Stimulated activated CD4-positive, alpha-beta T cell treated with anti-CD3 and anti-CD28 coated beads, Interleukin-2, amount 100 ng/mL, for 48 hours (primary cell): Measurements from ENCODE around the gene ELOVL1.

Source experiments
- DNase-seq, 2 donors: peaks; one replicate each; pipeline ENCODE4 v3.0.0-alpha.2; 2020

Gene ELOVL1

DNA sequence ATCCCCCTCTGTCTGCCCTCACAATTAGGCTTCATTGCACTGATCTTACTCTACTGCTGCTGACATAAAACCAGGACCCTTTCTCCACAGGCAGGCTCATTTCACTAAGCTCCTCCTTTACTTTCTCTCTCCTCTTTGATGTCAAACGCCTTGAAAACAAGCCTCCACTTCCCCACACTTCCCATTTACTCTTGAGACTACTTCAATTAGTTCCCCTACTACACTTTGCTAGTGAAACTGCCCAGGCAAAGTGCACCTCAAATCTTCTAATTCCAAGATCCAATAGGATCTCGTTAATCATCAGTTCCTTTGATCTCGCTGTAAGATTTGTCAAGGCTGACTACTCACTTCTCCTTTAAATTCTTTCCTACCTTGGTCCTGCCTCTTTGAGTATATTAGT is 14.9 kb downstream of the ELOVL1 start:
- no peak for DNase-seq

DNA sequence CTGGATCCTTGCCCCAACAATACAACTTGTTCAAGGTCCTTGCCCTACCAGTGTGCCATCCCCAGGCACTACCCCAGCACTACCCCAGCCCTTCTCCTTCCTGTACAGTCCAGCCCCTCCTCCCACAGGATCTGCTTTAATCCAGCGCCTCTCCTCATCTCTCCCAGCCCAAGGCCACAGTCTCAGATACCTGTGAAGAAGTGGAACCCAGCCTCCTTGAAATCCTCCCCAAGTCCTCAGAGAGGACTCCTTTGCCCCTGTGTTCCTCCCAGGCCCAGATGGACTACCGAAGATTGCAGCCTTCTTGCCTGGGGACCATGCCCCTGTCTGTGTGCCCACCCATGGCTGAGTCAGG is 15.5 kb downstream of the ELOVL1 start:
- no peak for DNase-seq

DNA sequence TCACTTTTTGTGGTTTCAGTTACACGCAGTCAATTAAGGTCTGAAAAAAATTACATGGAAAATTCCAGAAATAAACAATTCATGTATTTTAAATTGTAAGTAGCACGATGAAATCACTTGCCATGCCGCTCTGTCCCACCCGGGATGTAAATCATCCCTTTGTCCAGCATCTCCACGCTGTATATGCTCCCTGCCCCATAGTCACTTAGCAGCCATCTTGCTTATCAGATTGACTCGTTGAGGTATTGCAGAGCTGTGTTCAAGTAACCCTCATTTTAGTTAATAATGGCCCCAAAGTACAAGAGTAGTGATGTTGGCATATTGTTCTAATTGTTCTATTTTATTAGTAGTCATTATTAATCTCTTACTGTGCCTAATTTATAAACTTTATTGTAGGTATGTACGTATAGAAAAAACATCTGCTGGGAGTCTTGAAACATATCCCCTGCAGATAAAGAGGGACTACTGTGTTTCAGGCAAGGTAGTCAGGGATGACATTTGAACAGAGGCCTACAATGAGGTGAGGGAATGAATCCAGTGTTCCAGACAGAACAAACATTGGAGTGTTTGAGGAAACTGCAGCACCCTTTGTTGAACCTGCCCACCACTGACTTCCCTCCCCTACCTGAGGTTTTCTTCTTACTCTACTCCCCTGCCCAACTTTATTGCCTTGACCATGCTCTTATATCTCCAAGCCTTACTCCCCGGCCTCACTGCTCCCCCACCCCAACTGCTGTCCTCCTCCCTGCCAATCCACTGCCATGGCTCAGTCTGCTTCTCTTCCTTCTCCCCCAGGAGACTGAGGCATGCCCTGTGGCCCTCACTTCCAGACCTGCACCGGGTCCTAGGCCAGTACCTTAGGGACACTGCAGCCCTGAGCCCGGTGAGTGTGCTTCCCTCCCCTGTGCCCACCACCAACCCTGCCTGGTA is 16.1 kb downstream of the ELOVL1 start:
- DNase-seq = no peak

DNA sequence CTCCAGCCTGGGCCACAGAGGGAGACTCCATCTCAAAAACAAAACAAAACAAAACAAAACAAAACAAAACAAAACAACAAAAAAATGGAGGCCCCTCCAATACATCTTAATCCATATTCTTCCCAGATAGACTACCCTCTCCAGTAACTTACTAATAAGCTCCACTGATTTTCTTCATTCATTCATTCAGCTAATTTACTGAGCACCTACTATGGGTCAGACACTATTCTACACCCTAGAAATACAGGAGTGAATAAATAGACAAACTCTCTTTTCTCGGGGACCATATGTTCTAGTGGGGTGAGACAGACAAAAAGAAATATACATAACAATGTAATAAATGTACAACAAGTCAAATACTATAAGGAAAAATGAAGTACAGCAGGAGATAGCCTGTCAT is 16.8 kb downstream of the ELOVL1 start:
- no peak for DNase-seq

DNA sequence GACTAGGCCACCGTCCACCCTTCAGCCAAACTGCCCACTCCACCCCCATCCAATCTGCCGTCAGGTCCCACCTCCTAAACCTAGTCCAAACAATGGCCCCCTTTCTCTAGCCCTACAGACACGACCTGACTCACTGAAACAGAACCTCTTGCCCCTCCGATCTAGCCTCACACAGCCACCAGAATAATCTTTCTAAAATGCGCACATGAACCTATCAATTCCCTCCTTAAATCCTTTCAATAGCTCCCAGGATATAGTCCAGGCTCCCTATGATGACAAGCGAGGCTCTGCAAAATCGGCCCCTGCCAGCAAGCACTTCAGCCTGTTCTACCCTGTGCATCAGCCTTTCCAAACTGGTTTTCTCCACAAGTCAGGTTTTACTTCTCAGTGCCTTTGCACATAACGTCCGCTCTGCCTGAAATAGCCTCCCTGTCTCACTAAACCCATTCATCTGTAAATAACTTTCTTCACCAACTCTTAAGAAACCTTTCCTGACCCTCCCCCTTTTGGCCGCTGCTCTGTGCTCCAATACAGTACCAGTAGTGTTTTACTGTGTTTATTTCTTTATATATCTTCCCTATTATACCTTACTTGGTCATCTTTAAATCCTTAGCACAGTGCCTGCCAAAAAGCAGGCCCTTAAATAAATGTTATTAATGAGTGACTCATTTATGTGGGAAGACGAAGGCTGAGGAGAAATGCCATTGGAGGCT is 18.1 kb downstream of the ELOVL1 start:
- DNase-seq = no peak

DNA sequence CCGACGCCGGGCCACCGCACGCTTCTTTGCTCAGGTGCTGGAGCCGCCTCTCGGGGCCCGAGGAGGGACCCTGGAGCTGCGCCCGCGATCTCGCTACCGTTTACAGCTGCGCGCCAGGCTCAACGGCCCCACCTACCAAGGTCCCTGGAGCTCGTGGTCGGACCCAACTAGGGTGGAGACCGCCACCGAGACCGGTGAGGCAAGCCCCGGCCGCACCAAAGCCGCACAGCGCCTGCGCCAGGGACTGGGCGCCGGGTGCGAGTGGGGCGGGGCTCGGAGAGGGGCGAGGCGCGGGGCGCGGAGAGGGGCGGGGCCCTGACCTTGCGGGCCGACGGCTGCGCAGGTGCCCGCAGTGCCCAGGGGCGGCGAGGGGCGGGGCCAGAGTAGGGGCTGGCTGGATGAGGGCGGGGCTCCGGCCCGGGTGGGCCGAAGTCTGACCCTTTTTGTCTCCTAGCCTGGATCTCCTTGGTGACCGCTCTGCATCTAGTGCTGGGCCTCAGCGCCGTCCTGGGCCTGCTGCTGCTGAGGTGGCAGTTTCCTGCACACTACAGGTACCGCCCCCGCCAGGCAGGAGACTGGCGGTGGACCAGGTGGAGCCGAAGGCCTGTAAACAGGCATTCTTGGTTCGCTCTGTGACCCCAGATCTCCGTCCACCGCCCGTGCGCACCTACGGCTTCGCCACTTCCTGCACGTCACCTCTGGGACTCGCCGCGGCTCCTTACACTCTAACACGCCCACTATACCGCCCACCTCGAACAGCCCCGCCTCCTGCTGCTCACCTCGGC is 18.8 kb downstream of the ELOVL1 start:
- DNase-seq = peak in 1 of 2 donors; percentile 53

DNA sequence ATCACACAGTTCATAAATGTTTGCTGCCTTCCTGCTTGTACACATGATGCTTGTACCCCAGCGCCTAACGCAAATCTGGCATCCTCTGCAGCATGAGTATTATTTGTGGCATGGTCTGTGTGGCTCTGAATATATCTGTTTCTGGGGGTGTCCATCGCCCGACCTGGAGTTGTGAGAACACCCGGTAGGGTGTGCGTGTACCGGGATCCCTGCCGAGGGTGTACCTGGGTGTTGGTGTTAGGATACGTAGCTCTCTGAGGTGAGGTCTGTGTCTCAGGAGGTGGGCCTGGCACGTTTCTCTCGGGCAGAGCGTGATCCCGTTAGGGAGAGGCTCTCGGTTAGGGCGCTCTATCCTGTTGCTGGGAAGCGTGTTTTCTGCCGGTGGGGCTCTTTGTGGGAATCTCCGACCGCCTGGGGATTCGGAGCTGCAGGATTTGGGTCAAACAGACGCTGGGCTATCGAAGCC is 19.4 kb downstream of the ELOVL1 start:
- no peak for DNase-seq

DNA sequence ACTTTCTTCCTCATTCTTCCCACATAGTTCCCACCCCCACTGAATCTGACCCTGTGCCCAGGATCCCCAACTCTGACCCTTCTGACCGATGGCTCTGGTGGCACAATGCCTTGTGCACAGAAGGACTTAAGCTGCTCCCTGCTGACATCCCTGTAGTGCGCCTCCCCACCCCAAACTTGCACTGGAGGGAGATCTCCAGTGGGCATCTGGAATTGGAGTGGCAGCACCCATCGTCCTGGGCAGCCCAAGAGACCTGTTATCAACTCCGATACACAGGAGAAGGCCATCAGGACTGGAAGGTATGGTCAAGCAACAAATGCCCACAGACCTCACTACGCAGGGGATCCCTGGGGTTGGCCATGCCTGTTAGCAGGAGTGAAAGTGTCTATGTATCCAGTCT is 21.2 kb downstream of the ELOVL1 start:
- DNase-seq = no peak

DNA sequence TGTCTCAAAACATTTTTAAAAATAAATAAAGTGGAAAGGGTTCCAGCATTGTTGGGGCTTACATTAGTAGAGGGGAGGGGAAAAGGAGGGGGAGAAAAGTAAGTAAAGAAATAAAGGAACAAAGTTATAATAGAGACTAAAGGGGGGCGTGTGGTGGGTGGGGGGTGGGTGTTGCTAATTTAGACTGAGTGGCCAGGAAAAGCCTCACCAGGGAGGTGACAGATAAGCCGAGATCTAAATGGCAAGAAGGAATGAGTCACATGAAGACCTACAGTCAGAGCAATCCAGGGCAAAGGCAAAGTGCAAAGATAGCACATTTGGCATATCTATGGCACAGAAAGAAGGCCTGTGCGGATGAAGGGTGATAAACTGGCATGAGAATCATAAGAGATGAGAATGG is 22.7 kb downstream of the ELOVL1 start:
- no peak for DNase-seq

DNA sequence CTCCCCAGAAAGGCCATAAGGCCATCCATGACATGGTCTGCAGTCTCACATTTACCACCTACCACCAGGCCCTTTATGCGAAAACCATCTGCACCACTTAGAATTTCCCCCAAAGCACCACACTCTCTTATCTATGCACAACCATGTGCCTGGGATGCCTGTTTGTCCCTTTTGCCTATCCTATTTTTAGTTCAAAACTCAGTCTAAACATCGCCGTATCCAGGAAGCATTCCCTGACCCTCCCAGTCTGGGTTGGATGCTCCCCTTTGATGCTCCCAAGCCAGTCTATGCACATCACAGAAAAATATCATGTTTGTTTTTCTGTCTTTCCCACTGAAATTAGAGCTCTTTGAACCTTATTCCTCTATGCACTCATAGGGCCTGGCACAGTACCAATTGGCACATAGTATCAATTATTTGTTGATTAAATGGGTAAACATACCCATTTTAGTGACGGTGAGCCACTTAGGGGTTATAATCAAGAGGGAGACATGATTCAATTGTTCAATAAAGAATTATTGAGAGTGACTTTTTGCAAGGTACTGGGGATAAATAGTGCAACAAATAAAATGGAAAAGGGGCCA is 23.5 kb downstream of the ELOVL1 start:
- no peak for DNase-seq

DNA sequence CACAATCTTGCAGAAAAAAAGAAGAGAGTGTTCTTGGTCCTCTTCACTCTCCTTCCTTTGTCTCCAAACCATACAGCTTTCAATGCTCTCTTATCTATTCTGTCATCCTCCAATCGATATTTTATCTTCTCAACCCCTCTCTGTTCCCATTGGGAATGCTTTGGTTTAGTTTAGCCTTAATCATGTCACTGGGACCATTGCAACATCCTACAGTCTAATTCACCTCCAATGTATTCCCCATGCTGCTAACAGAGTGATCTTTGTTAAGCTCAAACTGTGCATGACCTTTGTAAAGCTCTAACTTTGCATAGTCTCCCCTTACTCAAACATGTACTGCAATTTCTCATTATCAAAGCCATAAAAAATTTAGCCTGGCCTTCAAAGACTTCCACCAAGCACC is 27.3 kb downstream of the ELOVL1 start:
- no peak for DNase-seq

DNA sequence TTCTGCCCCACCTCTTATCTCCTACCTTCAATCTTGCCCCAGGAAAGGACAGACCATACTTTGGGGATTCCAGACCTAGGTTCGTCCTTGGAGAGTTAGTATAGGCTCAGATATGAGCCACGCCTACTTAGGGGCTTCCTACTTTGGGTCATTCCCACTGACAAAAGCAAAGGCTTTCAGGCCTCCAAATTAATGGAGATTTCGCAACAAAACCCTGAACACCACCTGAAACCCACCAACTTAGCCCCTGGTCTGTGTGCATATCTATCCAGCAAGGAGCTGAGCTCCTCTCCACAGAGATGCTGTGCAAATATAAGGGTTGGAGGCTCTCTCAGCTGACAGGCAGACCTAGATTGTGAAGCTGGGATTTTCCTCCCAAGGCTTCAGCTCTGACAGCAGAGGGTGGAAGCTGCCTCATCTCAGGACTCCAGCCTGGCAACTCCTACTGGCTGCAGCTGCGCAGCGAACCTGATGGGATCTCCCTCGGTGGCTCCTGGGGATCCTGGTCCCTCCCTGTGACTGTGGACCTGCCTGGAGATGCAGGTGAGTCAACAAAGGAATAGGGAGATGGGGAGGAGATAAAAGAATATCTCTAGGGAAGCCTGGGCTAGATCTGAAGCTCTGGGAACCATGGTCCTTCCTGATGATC is 28.1 kb downstream of the ELOVL1 start:
- no peak for DNase-seq

DNA sequence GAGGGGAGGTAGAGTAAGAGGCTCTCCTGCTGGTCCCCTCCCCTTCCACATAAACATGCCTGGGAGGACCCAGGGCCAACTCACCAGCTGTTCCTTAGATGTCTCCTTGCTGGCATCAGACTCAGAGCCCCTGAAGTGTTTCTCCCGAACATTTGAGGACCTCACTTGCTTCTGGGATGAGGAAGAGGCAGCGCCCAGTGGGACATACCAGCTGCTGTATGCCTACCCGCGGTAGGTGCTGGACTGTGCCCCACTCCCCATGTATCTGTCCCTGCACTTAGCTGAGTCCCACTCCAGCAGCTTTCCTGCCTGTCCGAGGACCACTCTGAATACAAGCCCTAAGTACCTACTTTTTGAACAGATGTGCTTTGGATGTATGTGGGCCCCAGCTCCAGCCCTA is 29.8 kb downstream of the ELOVL1 start:
- no peak for DNase-seq

DNA sequence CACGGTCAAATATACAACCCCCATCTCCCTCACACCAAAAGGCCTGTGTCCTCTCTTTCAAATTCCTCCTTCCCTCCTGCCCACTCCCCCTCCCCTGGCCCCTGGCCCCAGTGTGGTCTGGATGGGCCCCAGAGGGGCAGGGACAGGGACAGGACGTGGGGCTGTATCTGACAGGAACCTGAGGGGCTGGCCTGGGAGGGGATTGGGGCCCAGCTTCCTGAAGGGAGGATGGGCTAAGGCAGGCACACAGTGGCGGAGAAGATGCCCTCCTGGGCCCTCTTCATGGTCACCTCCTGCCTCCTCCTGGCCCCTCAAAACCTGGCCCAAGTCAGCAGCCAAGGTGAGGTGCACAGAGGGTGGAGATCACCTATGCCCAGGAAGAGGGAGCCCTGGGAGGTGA is 30.2 kb downstream of the ELOVL1 start, which contains the start of gene MPL:
Gene MPL (plus strand): TSS at position 231 of the 400 bp plus-strand sequence. CDS start 31 bp downstream, at position 262.
- no peak for DNase-seq

DNA sequence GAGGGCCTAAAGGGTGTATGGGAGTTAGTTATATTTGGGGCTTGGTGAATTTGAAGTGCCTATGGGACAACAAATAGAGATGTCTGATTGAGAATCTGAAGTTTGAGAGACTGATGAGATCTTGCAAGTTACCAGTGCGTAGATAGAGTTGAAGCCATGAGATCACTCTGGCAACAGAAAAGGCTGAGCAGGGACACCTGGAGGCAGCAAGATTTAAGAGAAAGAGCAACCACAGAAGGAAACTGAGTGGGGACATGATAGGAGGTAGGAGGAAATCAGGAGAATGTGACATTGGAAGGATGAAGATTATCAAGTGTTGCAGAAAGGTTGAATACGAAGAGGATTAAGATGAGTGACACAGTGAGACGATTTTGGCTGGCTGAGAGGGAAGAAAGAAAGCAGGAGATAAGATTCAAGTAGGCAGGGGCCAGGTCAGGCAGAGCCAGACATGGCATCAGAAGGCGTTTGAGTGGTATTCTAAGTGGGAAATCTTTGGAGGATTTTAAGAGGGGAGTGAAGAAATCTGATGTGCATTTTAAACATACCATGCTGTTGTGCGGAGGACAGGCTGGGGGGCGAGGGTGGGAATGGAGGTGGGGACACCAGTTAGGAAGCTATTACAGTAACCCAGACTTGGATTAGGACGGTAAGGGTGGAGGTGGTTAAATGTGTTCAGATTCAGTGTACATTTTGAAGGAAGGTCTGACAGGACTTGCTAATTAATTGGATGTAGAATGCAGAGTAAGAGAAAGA is 33.2 kb downstream of the ELOVL1 start:
- no peak for DNase-seq

DNA sequence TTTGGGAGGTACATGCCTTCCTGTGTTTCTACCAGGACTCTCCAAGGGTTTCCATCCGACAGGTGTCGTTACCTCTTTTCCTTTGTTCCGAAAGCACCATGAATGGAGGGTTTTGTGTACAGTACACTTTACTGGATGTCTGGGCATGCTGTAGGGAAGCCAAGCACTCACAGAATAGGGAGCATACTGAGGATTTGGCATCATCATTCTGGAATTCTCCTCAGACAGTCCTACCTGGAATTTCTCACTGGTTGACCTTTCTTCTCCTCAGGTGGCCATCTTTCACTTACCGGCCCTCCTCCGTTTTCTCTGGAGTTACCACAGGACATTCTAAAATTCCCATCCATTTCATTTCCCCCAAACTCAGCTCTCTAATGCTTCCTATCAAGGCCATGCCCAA is 36.1 kb downstream of the ELOVL1 start:
- no peak for DNase-seq

DNA sequence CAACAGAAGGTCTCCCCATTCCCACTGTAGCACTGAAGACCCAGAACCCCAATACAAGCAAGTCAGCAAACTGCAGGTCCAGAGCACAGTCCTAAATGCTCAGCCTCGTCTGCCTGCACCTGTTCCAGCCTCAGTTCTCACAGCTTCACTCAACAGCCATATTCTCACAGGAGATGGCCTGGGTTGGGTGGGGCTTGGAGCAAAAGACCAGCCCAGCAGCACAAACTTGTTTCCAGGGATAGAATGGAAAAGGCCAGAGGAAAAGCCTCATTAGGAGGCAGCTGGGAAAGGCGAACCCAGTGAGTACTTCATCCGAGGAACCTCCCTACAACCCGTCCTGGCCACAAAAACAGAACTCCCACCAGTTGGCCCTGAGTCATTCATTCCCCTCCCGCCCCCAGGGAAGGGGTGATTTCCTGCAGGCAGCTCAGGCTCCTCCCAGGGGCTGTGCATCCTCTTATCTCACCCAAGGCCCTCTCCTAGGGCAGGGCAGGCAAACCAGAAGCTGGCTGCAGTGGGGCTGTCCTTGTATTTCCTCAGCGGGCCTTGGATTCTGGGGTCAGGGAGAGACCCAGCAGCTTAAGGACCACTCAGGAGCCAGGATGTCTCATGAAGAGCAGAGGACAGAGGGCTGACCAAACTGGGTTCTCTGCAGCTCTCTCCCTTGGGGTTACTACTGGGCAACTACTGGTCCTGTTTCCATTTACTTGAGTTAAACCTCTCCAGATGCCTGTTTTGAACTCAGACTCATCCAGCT is 37.6 kb downstream of the ELOVL1 start:
- DNase-seq = peak; percentile 49 to 52

DNA sequence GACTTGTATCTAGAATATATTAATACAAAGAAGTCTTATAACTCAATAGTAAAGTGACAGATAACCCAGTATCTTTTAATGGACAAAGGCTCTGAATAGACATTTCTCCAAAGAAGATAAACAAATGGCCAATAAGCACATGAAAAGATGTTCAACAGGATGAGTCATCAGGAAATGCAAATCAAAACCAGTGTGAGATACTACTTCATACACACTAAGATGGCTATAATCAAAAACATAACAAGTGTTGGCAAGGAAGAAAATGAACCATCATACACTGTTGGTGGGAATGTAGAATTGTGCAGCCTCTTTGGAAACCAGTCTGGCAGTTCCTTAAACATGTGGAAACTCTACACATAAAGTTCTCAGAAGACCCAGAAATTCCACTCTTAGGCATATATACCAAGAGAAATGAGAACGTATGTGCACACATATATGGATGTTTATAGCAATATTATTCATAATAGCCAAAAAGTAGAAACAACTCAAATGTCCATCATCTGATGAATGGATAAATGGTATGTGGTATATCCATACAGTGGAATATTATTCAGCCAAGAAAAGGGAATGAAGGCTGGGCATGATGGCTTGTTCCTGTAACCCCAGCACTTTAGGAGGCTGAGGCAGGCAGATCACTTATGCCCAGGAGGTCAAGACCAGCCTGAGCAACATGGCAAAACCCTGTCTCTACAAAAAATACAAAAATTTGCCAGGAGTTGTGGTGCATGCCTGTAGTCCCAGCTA is 40.1 kb downstream of the ELOVL1 start:
- no peak for DNase-seq

DNA sequence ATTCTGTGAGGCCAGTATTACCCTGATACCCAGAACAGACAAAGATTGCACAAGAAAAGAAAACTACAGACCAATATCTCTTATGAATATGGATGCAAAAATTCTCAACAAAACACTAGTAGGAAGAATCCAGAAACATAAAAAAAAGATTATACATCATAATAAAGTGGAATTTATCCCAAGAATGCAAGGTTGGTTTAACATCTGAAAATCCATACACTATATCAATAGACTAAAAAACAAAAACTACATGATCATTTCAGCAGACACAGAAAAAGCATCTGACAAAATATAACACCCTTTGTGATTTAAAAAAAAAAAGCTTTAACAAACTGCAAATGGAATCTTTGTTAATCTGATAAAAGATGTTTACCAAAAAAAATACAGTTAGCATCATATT is 42.4 kb downstream of the ELOVL1 start:
- DNase-seq = no peak

DNA sequence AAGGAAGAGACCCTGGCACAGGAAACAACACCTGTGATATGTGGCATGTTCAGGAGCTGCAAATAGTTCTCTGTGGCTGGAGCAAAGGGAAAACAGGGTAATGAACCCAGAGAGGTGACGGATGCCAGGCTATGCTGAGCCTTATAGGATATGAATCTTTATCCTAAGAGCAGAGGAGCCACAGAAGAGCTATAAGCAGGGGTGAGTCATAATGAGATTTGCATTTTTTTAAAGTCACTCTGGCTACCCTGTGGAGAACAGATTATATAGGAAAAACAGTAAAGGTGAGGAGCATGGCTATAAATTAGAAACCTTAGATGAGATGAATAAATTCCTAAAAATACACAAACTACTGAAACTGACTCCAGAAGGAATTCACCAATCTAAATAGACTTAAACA is 43.0 kb downstream of the ELOVL1 start:
- DNase-seq = no peak
